HepG2 (cell line): Measurements from ENCODE around the gene SRP68. TPM values are rescaled to one million over a fixed set of nuclear protein-coding genes. Genes with fewer than 3 reads are reported as not detected.

Experiments used
- CC2D1A ChIP-seq: sonication (generic); formaldehyde crosslinking; IDR thresholded peaks from 2 replicates; pipeline ENCODE4 v1.8.1; 2023; ENCODE audit warnings: mild to moderate bottlenecking, missing genetic modification reagents
- ERF ChIP-seq: IDR thresholded peaks from 2 replicates; pipeline ENCODE4 v1.6.1; 2018; ENCODE audit warnings: missing biosample characterization, missing genetic modification reagents
- IKZF1 ChIP-seq: fragments of 450-650 bp; IDR thresholded peaks from 2 replicates; pipeline ENCODE4 v1.7.1; 2016
- MTA1 ChIP-seq: sonication (generic); formaldehyde crosslinking; IDR thresholded peaks from 2 replicates; pipeline ENCODE4 v1.4.0; 2020; ENCODE audit warnings: missing genetic modification reagents, mild to moderate bottlenecking, borderline replicate concordance
- TFE3 ChIP-seq: IDR thresholded peaks from 2 replicates; pipeline ENCODE4 v1.6.1; 2016
- THYN1 ChIP-seq: sonication (generic); formaldehyde crosslinking; IDR thresholded peaks from 2 replicates; pipeline ENCODE4 v1.8.1; 2023; ENCODE audit warnings: low read depth, mild to moderate bottlenecking, moderate library complexity, missing genetic modification reagents, borderline replicate concordance
- ZKSCAN5 ChIP-seq: sonication (generic); formaldehyde crosslinking; IDR thresholded peaks from 2 replicates; pipeline ENCODE4 v1.5.1; 2020; ENCODE audit warnings: mild to moderate bottlenecking, missing genetic modification reagents
- ZNF383 ChIP-seq: sonication (generic); formaldehyde crosslinking; IDR thresholded peaks from 2 replicates; pipeline ENCODE4 v1.4.0; 2020; ENCODE audit warnings: missing genetic modification reagents, mild to moderate bottlenecking, borderline replicate concordance
- ZNF501 ChIP-seq: sonication (generic); formaldehyde crosslinking; IDR thresholded peaks from 2 replicates; pipeline ENCODE4 v1.5.1; 2020; ENCODE audit warnings: mild to moderate bottlenecking, moderate library complexity, missing genetic modification reagents
- ZNF512 ChIP-seq: sonication (generic); formaldehyde crosslinking; IDR thresholded peaks from 2 replicates; pipeline ENCODE4 v1.4.0; 2020; ENCODE audit warnings: mild to moderate bottlenecking, missing genetic modification reagents
- polyA plus RNA-seq, 8 experiments: library from polyadenylated mRNA; depleted of rRNA in 3 of 8; stranded (reverse) in 7 of 8; unstranded in 1 of 8; fragments of >200 nt; fragmentation: Illumina TruSeq in 4 of 8; extraction: Trizol in 4 of 8; gene quantifications; 2 replicates each; pipeline versions ENCODE4 v1.2.1 to v1.2.3, GENCODE V29; 2011 to 2016; ENCODE audit warnings: low read depth in 4 of 8, missing spikeins in 1 of 8, mixed read lengths in 1 of 8; ENCODE audit not compliant: insufficient read depth in 1 of 8
- total RNA-seq, 5 experiments: library from RNA; depleted of rRNA; stranded (reverse); fragments of >200 nt; fragmentation: Illumina TruSeq; extraction: Trizol; gene quantifications; 2 replicates each; pipeline ENCODE4 v1.2.3, GENCODE V29; 2016; ENCODE audit warnings: low read depth in 1 of 5
- TF ChIP-seq, protein P1 (sequence below): sonication (generic); formaldehyde crosslinking; IDR thresholded peaks from 2 replicates; pipeline ENCODE4 v1.4.0; 2020; ENCODE audit warnings: mild to moderate bottlenecking, missing genetic modification reagents, borderline replicate concordance
- TF ChIP-seq, protein P2 (sequence below): sonication (generic); formaldehyde crosslinking; IDR thresholded peaks from 2 replicates; pipeline ENCODE4 v1.5.1; 2020; ENCODE audit warnings: mild to moderate bottlenecking, missing genetic modification reagents
- TF ChIP-seq, protein P3 (sequence below): sonication (generic); formaldehyde crosslinking; IDR thresholded peaks from 2 replicates; pipeline ENCODE4 v1.5.0; 2020; ENCODE audit warnings: missing genetic modification reagents
- TF ChIP-seq, protein P4 (sequence below): sonication (generic); formaldehyde crosslinking; IDR thresholded peaks from 2 replicates; pipeline ENCODE4 v1.4.0; 2020; ENCODE audit warnings: low read depth, mild to moderate bottlenecking, missing genetic modification reagents

The SRP68 gene
- total and polyA plus RNA-seq, 2 of the 13 experiments (the other 11 are each of a cell fraction or from before 2014, with no cell fraction given) = 39.8 to 74.3 TPM

- no peak for TF ChIP-seq ZNF512 (CRISPR knock-in tag)
- TF ChIP-seq, protein P1, sequence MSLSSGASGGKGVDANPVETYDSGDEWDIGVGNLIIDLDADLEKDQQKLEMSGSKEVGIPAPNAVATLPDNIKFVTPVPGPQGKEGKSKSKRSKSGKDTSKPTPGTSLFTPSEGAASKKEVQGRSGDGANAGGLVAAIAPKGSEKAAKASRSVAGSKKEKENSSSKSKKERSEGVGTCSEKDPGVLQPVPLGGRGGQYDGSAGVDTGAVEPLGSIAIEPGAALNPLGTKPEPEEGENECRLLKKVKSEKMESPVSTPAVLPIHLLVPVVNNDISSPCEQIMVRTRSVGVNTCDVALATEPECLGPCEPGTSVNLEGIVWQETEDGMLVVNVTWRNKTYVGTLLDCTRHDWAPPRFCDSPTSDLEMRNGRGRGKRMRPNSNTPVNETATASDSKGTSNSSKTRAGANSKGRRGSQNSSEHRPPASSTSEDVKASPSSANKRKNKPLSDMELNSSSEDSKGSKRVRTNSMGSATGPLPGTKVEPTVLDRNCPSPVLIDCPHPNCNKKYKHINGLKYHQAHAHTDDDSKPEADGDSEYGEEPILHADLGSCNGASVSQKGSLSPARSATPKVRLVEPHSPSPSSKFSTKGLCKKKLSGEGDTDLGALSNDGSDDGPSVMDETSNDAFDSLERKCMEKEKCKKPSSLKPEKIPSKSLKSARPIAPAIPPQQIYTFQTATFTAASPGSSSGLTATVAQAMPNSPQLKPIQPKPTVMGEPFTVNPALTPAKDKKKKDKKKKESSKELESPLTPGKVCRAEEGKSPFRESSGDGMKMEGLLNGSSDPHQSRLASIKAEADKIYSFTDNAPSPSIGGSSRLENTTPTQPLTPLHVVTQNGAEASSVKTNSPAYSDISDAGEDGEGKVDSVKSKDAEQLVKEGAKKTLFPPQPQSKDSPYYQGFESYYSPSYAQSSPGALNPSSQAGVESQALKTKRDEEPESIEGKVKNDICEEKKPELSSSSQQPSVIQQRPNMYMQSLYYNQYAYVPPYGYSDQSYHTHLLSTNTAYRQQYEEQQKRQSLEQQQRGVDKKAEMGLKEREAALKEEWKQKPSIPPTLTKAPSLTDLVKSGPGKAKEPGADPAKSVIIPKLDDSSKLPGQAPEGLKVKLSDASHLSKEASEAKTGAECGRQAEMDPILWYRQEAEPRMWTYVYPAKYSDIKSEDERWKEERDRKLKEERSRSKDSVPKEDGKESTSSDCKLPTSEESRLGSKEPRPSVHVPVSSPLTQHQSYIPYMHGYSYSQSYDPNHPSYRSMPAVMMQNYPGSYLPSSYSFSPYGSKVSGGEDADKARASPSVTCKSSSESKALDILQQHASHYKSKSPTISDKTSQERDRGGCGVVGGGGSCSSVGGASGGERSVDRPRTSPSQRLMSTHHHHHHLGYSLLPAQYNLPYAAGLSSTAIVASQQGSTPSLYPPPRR (CRISPR knock-in tag) = no peak
- TF ChIP-seq MTA1 (CRISPR knock-in tag) = peak; percentile 49; the same call in 1 of the 2 replicates
- TF ChIP-seq THYN1 (CRISPR knock-in tag) = no peak
- no peak for TF ChIP-seq ZNF501 (CRISPR knock-in tag)
- TF ChIP-seq TFE3 (CRISPR knock-in tag) = no peak
- TF ChIP-seq, protein P2, sequence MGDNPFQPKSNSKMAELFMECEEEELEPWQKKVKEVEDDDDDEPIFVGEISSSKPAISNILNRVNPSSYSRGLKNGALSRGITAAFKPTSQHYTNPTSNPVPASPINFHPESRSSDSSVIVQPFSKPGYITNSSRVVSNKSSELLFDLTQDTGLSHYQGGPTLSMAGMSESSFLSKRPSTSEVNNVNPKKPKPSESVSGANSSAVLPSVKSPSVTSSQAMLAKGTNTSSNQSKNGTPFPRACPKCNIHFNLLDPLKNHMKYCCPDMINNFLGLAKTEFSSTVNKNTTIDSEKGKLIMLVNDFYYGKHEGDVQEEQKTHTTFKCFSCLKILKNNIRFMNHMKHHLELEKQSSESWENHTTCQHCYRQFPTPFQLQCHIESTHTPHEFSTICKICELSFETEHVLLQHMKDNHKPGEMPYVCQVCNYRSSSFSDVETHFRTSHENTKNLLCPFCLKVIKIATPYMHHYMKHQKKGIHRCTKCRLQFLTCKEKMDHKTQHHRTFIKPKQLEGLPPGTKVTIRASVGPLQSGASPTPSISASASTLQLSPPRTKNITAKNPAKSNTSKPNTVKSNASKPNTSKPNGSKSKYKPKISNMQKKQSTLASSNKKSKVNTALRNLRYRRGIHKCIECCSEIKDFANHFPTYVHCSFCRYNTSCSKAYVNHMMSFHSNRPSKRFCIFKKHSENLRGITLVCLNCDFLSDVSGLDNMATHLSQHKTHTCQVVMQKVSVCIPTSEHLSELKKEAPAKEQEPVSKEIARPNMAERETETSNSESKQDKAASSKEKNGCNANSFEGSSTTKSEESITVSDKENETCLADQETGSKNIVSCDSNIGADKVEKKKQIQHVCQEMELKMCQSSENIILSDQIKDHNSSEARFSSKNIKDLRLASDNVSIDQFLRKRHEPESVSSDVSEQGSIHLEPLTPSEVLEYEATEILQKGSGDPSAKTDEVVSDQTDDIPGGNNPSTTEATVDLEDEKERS (CRISPR knock-in tag) = no peak
- TF ChIP-seq ZKSCAN5 (CRISPR knock-in tag) = no peak
- TF ChIP-seq IKZF1 = no peak
- TF ChIP-seq, protein P3, sequence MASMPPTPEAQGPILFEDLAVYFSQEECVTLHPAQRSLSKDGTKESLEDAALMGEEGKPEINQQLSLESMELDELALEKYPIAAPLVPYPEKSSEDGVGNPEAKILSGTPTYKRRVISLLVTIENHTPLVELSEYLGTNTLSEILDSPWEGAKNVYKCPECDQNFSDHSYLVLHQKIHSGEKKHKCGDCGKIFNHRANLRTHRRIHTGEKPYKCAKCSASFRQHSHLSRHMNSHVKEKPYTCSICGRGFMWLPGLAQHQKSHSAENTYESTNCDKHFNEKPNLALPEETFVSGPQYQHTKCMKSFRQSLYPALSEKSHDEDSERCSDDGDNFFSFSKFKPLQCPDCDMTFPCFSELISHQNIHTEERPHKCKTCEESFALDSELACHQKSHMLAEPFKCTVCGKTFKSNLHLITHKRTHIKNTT (CRISPR knock-in tag) = no peak
- TF ChIP-seq, protein P4, sequence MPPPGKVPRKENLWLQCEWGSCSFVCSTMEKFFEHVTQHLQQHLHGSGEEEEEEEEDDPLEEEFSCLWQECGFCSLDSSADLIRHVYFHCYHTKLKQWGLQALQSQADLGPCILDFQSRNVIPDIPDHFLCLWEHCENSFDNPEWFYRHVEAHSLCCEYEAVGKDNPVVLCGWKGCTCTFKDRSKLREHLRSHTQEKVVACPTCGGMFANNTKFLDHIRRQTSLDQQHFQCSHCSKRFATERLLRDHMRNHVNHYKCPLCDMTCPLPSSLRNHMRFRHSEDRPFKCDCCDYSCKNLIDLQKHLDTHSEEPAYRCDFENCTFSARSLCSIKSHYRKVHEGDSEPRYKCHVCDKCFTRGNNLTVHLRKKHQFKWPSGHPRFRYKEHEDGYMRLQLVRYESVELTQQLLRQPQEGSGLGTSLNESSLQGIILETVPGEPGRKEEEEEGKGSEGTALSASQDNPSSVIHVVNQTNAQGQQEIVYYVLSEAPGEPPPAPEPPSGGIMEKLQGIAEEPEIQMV (CRISPR knock-in tag) = no peak
- TF ChIP-seq ERF (CRISPR knock-in tag) = no peak
- no peak for TF ChIP-seq ZNF383 (CRISPR knock-in tag)
- no peak for TF ChIP-seq CC2D1A (CRISPR knock-in tag)
Observed at GRCh38 chr17:76076765-76077583, 4.7 kb upstream of the SRP68 start (continued).
